Astrocyte (in vitro differentiated cells and primary cell): Measurements from ENCODE around the gene RFX4. TPM values are rescaled to one million over a fixed set of nuclear protein-coding genes. Genes with fewer than 3 reads are reported as not detected.

Experiments
- DNase-seq: peaks from one replicate; pipeline ENCODE4 v3.0.0-alpha.2; 2010; ENCODE audit warnings: low read depth
- FAIRE-seq: peaks from 2 replicates; lab custom pipeline; 2011; peaks lifted over from hg19 to GRCh38; lab: Jason Lieb, UNC
- H2AFZ ChIP-seq: 2 replicates; pipeline ENCODE4 v1.6.0; 2012; ENCODE audit warnings: low read depth, low read length, inconsistent platforms
- H3K27ac ChIP-seq: 2 replicates; pipeline ENCODE4 v1.5.1; 2011; ENCODE audit warnings: low read depth, low read length, inconsistent platforms
- H3K27me3 ChIP-seq: 2 replicates; pipeline ENCODE4 v1.6.0; 2011; ENCODE audit warnings: low read length, inconsistent platforms; ENCODE audit not compliant: insufficient read depth
- H3K36me3 ChIP-seq: 2 replicates; pipeline ENCODE4 v1.5.1; 2011; ENCODE audit warnings: low read length, inconsistent platforms; ENCODE audit not compliant: insufficient read depth
- H3K4me1 ChIP-seq: 2 replicates; pipeline ENCODE4 v1.5.1; 2011; ENCODE audit warnings: low read length, inconsistent platforms; ENCODE audit not compliant: insufficient read depth
- H3K4me2 ChIP-seq: 2 replicates; pipeline ENCODE4 v1.6.0; 2012; ENCODE audit warnings: low read length, inconsistent platforms
- H3K4me3 ChIP-seq: 2 replicates; pipeline ENCODE4 v1.5.1; 2011; ENCODE audit warnings: low read depth, mild to moderate bottlenecking, low read length, inconsistent platforms; ENCODE audit not compliant: insufficient read depth
- H3K79me2 ChIP-seq: 2 replicates; pipeline ENCODE4 v1.6.0; 2012; ENCODE audit warnings: mild to moderate bottlenecking, low read length, inconsistent platforms; ENCODE audit not compliant: insufficient read depth
- H3K9ac ChIP-seq: 2 replicates; pipeline ENCODE4 v1.6.0; 2012; ENCODE audit warnings: mild to moderate bottlenecking, low read length, inconsistent platforms
- H3K9me3 ChIP-seq: 2 replicates; pipeline ENCODE4 v1.5.1; 2012; ENCODE audit warnings: low read depth, mild to moderate bottlenecking, low read length, inconsistent platforms; ENCODE audit not compliant: insufficient read depth
- H4K20me1 ChIP-seq: 2 replicates; pipeline ENCODE4 v1.6.0; 2012; ENCODE audit warnings: low read length, inconsistent platforms; ENCODE audit not compliant: insufficient read depth
- H3K27ac Mint-ChIP-seq: one replicate; pipeline ENCODE4 v1.8.0; 2021; ENCODE audit warnings: mild to moderate bottlenecking, mixed read lengths; ENCODE audit not compliant: unreplicated experiment
- H3K27me3 Mint-ChIP-seq: one replicate; pipeline ENCODE4 v1.8.0; 2021; ENCODE audit warnings: low read depth, mixed read lengths; ENCODE audit not compliant: unreplicated experiment
- H3K36me3 Mint-ChIP-seq: one replicate; pipeline ENCODE4 v1.8.0; 2021; ENCODE audit warnings: low read depth, mixed read lengths; ENCODE audit not compliant: unreplicated experiment
- H3K4me1 Mint-ChIP-seq: one replicate; pipeline ENCODE4 v1.8.0; 2021; ENCODE audit warnings: low read depth, mixed read lengths; ENCODE audit not compliant: unreplicated experiment
- H3K4me3 Mint-ChIP-seq: one replicate; pipeline ENCODE4 v1.8.0; 2021; ENCODE audit warnings: mild to moderate bottlenecking, moderate library complexity, mixed read lengths; ENCODE audit not compliant: unreplicated experiment
- H3K9me3 Mint-ChIP-seq: one replicate; pipeline ENCODE4 v1.8.0; 2021; ENCODE audit warnings: mild to moderate bottlenecking, mixed read lengths; ENCODE audit not compliant: unreplicated experiment
- CTCF ChIP-seq: IDR thresholded peaks from 2 replicates; pipeline ENCODE4 v1.5.1; 2011; ENCODE audit warnings: low read depth, mild to moderate bottlenecking, inconsistent platforms, low read length, moderate library complexity; ENCODE audit not compliant: insufficient read depth
- EZH2 ChIP-seq: IDR thresholded peaks from 2 replicates; pipeline ENCODE4 v1.6.1; 2012; ENCODE audit warnings: mild to moderate bottlenecking, low read length, inconsistent platforms; ENCODE audit not compliant: insufficient read depth
- total RNA-seq: library from RNA; stranded (reverse); gene quantifications from 2 replicates; pipeline ENCODE4 v1.2.1, GENCODE V29; 2021

RFX4 gene
- total RNA-seq, 1 donor from 2014 or later, result 0.07 TPM

GRCh38 chr12:106585105-106585520, 2.3 kb downstream of the RFX4 start:
- Histone ChIP-seq H2AFZ (peak overlapping the region; percentile 18), H3K27me3 (peaks cover 89% of the 10 kb centered on the region), H3K36me3 (no peaks in the 10 kb centered on the region), H3K4me1 (peaks cover 10% of the 10 kb centered on the region), H3K4me2 (peak overlapping the region; percentile 75), H3K4me3 (no peak overlapping the region), H3K27ac (no peak overlapping the region), H4K20me1 (peaks cover 16% of the 10 kb centered on the region), H3K9me3 (no peaks in the 10 kb centered on the region), H3K9ac (no peak overlapping the region), H3K79me2 (no peaks in the 10 kb centered on the region)
- no peak for FAIRE-seq
- no peak for DNase-seq
- no peak overlapping the region for H3K27ac Mint-ChIP-seq
- peaks cover 5% of the 10 kb centered on the region for H3K4me1 Mint-ChIP-seq
- no peak overlapping the region for H3K4me3 Mint-ChIP-seq
- no peak for TF ChIP-seq CTCF
- TF ChIP-seq EZH2, result peak; percentile 56
- peaks cover 87% of the 10 kb centered on the region for H3K27me3 Mint-ChIP-seq
- H3K9me3 Mint-ChIP-seq, result peaks cover 2% of the 10 kb centered on the region
- H3K36me3 Mint-ChIP-seq, result no peaks in the 10 kb centered on the region

GRCh38 chr12:106585521-106586277, 2.9 kb downstream of the RFX4 start:
- H3K27me3 Mint-ChIP-seq, result peaks cover 89% of the 10 kb centered on the region
- Histone ChIP-seq H3K4me1 (peaks cover 10% of the 10 kb centered on the region), H3K4me3 (no peak overlapping the region), H3K36me3 (no peaks in the 10 kb centered on the region), H3K79me2 (no peaks in the 10 kb centered on the region), H4K20me1 (peaks cover 16% of the 10 kb centered on the region), H3K4me2 (peak overlapping the region; percentile 75), H2AFZ (peak overlapping the region; percentile 18), H3K9me3 (no peaks in the 10 kb centered on the region), H3K27me3 (peaks cover 87% of the 10 kb centered on the region), H3K27ac (no peak overlapping the region), H3K9ac (no peak overlapping the region)
- H3K4me3 Mint-ChIP-seq, result peak overlapping the region; percentile 40
- peaks cover 5% of the 10 kb centered on the region for H3K4me1 Mint-ChIP-seq
- TF ChIP-seq CTCF, result no peak
- peak; percentile 63 for TF ChIP-seq EZH2
- H3K36me3 Mint-ChIP-seq, result no peaks in the 10 kb centered on the region
- DNase-seq, result no peak
- H3K9me3 Mint-ChIP-seq, result peaks cover 1% of the 10 kb centered on the region
- FAIRE-seq, result no peak
- H3K27ac Mint-ChIP-seq, result no peak overlapping the region

- FAIRE-seq (no peak), DNase-seq (no peak)
- Mint-ChIP-seq H3K4me1 (peaks cover 5% of the 10 kb centered on the region), H3K36me3 (no peaks in the 10 kb centered on the region), H3K27me3 (peaks cover 86% of the 10 kb centered on the region), H3K9me3 (peaks cover 1% of the 10 kb centered on the region), H3K27ac (no peak overlapping the region), H3K4me3 (peak overlapping the region; percentile 68)
- peaks cover 16% of the 10 kb centered on the region for H4K20me1 ChIP-seq
- no peaks in the 10 kb centered on the region for H3K79me2 ChIP-seq
- no peaks in the 10 kb centered on the region for H3K9me3 ChIP-seq
- peaks cover 82% of the 10 kb centered on the region for H3K27me3 ChIP-seq
- no peak for TF ChIP-seq CTCF
- peak; percentile 33 for TF ChIP-seq EZH2
- peak overlapping the region; percentile 75 for H3K4me2 ChIP-seq
- no peak overlapping the region for H3K4me3 ChIP-seq
- H3K4me1 ChIP-seq, result peaks cover 10% of the 10 kb centered on the region
- no peak overlapping the region for H3K27ac ChIP-seq
- H3K36me3 ChIP-seq, result no peaks in the 10 kb centered on the region
- H3K9ac ChIP-seq, result no peak overlapping the region
- H2AFZ ChIP-seq, result no peak overlapping the region
Observed at GRCh38 chr12:106586278-106586802, 3.5 kb downstream of the RFX4 start.
